Tibial nerve (tissue), 4 donors: ENCODE measurements around the gene WDR83. TPM values are rescaled to one million over a fixed set of nuclear protein-coding genes. Genes with fewer than 3 reads are reported as not detected.
A peak's percentile ranks its signal among the peaks of the same experiment; 100 is the strongest.
"Not testable (repeated sequence)": the region's sequence is repeated elsewhere in the genome, so short reads cannot be mapped to it uniquely, and the experiment has no call there.

Source experiments
- DNase-seq, 2 donors: peaks; one replicate each; pipeline ENCODE4 v3.0.0-alpha.2; 2019; ENCODE audit warnings: low spot score in 2 of 2
- H3K27ac ChIP-seq, 4 donors: fragments of 200-600 bp; sonication (generic) in 3 of 4; one replicate each; pipeline ENCODE4 v1.5.1; 2017 to 2019; ENCODE audit warnings: mild to moderate bottlenecking in 1 of 4
- H3K27me3 ChIP-seq, 2 donors: fragments of 200-600 bp; sonication (generic) in 1 of 2; one replicate each; pipeline versions ENCODE4 v1.5.1 to v1.6.0; 2017 to 2019
- H3K36me3 ChIP-seq, 3 donors: fragments of 200-600 bp; sonication (generic); one replicate each; pipeline ENCODE4 v1.5.1; 2018 to 2019
- H3K4me1 ChIP-seq, 4 donors: fragments of 200-600 bp; sonication (generic) in 3 of 4; one replicate each; pipeline ENCODE4 v1.5.1; 2017 to 2019
- H3K4me3 ChIP-seq, 4 donors: fragments of 200-600 bp; sonication (generic) in 3 of 4; one replicate each; pipeline ENCODE4 v1.5.1; 2017 to 2019; ENCODE audit warnings: mild to moderate bottlenecking in 1 of 4, moderate library complexity in 1 of 4
- H3K9me3 ChIP-seq, 4 donors: fragments of 200-600 bp; sonication (generic) in 3 of 4; one replicate each; pipeline ENCODE4 v1.5.1; 2017 to 2019
- CTCF ChIP-seq, 5 experiments: fragments of 200-600 bp in 3 of 5; fragments of 450-650 bp in 2 of 5; sonication (generic) in 3 of 5; IDR thresholded peaks; one replicate each; pipeline ENCODE4 v1.5.1; 2016 to 2019; ENCODE audit warnings: antibody characterized with exemption in 5 of 5, mild to moderate bottlenecking in 3 of 5, moderate library complexity in 2 of 5
- EP300 ChIP-seq, 2 donors: sonication (generic); formaldehyde crosslinking; IDR thresholded peaks; one replicate each; pipeline ENCODE4 v1.6.1; 2017; ENCODE audit warnings: antibody characterized with exemption in 2 of 2, mild to moderate bottlenecking in 1 of 2
- POLR2A ChIP-seq, 2 donors: fragments of 450-650 bp; IDR thresholded peaks; one replicate each; pipeline ENCODE4 v1.6.1; 2017; ENCODE audit warnings: antibody characterized with exemption in 2 of 2, mild to moderate bottlenecking in 2 of 2, moderate library complexity in 2 of 2
- WGBS, 2 donors: methylation state at CpG; one replicate each; pipeline ENCODE4 v1.1.5; 2018; 5-methylcytosine and 5-hydroxymethylcytosine counted together
- total RNA-seq, 4 donors: library from RNA; depleted of rRNA; stranded (reverse); fragments of >200 nt; gene quantifications; one replicate each; pipeline ENCODE4 v1.1.0, GENCODE V29; 2016

Gene WDR83
- total RNA-seq, 4 donors from 2014 or later, result 7.9 to 19.8 (median 16.8) TPM

DNA sequence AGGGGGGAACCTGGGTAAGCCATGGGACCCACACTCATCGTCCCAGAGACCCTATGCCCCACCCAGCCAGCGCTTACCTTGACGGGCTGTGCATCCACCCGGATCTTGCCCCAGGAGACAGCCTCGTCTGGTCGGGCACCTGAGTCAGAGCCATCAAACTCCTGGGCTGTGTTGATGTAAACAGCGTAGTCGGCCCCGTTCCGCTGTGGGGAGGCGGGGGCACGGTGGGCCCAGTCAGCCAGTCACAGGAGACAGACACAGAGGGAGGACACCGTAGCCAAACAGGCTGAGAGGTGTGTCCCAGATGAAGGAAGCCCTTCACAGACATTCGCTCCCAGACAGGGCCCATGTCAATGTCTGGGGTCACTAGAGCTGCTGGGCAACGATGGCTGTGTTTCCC lies 9.3 kb downstream of the WDR83 start:
- Histone ChIP-seq H3K4me3 (no peak overlapping the region), H3K27me3 (no peaks in the 10 kb centered on the region), H3K36me3 (peaks cover 10 to 87% (median 10%) of the 10 kb centered on the region in 3 donors), H3K9me3 (no peaks in the 10 kb centered on the region), H3K27ac (no peak overlapping the region), H3K4me1 (peaks cover 0 to 30% (median 2%) of the 10 kb centered on the region in 4 donors)
- TF ChIP-seq POLR2A (IDR thresholded peaks at IDR 0.05), result no peak
- WGBS, 2 donors, result 88 to 95% methylated on average over 10 to 13 of the region's 15 CpGs
- DNase-seq, result no peak

- Histone ChIP-seq H3K9me3 (no peaks in the 10 kb centered on the region), H3K27me3 (no peaks in the 10 kb centered on the region), H3K4me1 (peaks cover 0 to 28% (median 2%) of the 10 kb centered on the region in 4 donors), H3K36me3 (peaks cover 10 to 86% (median 10%) of the 10 kb centered on the region in 3 donors), H3K4me3 (no peak overlapping the region), H3K27ac (no peak overlapping the region)
- TF ChIP-seq EP300 (IDR thresholded peaks at IDR 0.05), result no peak
- TF ChIP-seq CTCF (IDR thresholded peaks at IDR 0.05), result peak; percentile 76 to 86 (median 79)
- TF ChIP-seq POLR2A (IDR thresholded peaks at IDR 0.05), result no peak
- WGBS, 2 donors, result 8 to 27% methylated on average over 4 of the region's 4 CpGs
- DNase-seq, result peak; percentile 70 to 88
These were observed 9.8 kb downstream of the WDR83 start for GRCh38 chr19:12676384-12676792.

DNA sequence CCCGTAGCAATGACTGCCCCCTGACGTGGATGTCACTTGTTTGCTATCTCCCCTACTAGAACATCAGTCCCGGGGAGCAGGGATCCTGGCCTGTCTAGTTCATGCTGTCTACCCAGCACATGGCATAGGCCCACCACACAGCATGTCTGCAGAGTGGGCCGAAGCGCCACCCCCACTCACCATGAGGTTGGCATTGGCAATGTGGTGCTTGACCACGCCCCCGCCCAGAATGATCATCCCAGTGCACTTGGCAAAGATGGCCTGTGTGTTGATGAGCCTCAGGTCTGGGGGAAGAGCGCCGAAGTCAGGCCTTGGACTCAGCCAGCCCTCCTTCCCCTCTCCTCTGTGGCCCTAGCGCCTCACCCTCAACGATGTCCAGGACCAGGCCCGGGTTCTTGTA lies 10.3 kb downstream of the WDR83 start:
- Histone ChIP-seq H3K27ac (no peak overlapping the region), H3K36me3 (peaks cover 10 to 82% (median 10%) of the 10 kb centered on the region in 3 donors), H3K4me3 (no peak overlapping the region), H3K4me1 (peaks cover 0 to 28% (median 2%) of the 10 kb centered on the region in 4 donors), H3K9me3 (no peaks in the 10 kb centered on the region), H3K27me3 (no peaks in the 10 kb centered on the region)
- 85 to 88% methylated on average over 10 to 11 of the region's 12 CpGs for WGBS, 2 donors
- no peak for DNase-seq
- TF ChIP-seq CTCF (IDR thresholded peaks at IDR 0.05), result no peak
- no peak for TF ChIP-seq EP300 (IDR thresholded peaks at IDR 0.05)
- no peak for TF ChIP-seq POLR2A (IDR thresholded peaks at IDR 0.05)

GRCh38 chr19:12678039-12678438 lies 11.4 kb downstream of the WDR83 start:
- not testable (repeated sequence) for H3K4me3 ChIP-seq, H3K27ac ChIP-seq, DNase-seq, H3K9me3 ChIP-seq, H3K27me3 ChIP-seq
- H3K4me1 ChIP-seq, result peaks cover 0 to 32% (median 4%) of the 10 kb centered on the region in 4 donors
- WGBS, 2 donors, result 88 to 93% methylated on average over 5 of the region's 5 CpGs
- H3K36me3 ChIP-seq, result peaks cover 10 to 71% (median 10%) of the 10 kb centered on the region in 3 donors

DNA sequence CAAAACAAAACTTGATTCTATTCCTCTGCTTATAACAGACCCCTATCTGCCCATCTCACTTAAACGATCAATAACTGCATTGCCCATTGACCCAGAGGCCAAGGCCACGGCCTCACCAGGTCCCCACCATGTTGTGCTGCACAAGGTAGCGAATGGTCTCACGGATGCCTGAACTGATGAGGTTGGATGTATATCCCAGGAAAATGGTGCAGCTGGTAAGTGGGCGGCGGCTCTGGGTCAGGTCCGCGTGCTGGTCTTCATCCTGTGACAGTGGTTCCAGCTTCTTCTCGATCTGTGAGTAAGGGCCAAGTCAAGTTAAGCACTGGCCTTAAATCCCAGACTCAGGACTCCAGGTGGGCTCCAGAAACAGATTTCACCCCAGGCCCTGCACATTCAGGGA lies 13.4 kb downstream of the WDR83 start:
- Histone ChIP-seq H3K4me1 (peaks cover 0 to 32% (median 4%) of the 10 kb centered on the region in 4 donors), H3K27ac (no peak overlapping the region), H3K4me3 (no peak overlapping the region), H3K9me3 (no peaks in the 10 kb centered on the region), H3K36me3 (peaks cover 5 to 51% (median 7%) of the 10 kb centered on the region in 3 donors), H3K27me3 (no peaks in the 10 kb centered on the region)
- WGBS, 2 donors, result 91 to 94% methylated on average over 9 of the region's 9 CpGs
- TF ChIP-seq CTCF (IDR thresholded peaks at IDR 0.05), result no peak
- no peak for TF ChIP-seq EP300 (IDR thresholded peaks at IDR 0.05)
- no peak for TF ChIP-seq POLR2A (IDR thresholded peaks at IDR 0.05)
- DNase-seq, result no peak

- Histone ChIP-seq H3K36me3 (peaks cover 5 to 38% (median 7%) of the 10 kb centered on the region in 3 donors), H3K27me3 (no peaks in the 10 kb centered on the region), H3K4me1 (peaks cover 0 to 30% (median 4%) of the 10 kb centered on the region in 4 donors), H3K9me3 (no peaks in the 10 kb centered on the region), H3K27ac (peak within 1 kb of the TSS; percentile 86 to 99 (median 96)), H3K4me3 (peak within 1 kb of the TSS; percentile 73 to 99 (median 95))
- peak; percentile 85 to 95 for DNase-seq
- WGBS, 2 donors, result 0 to 1% methylated on average over 38 to 68 of the region's 68 CpGs
- TF ChIP-seq EP300 (IDR thresholded peaks at IDR 0.05) (peak; percentile 82 to 89), CTCF (IDR thresholded peaks at IDR 0.05) (peak in 2 of 5 experiments; percentile 15 to 34), POLR2A (IDR thresholded peaks at IDR 0.05) (peak; percentile 19 to 35)
These were observed 14.7 kb downstream of the WDR83 start, which contains the start of gene DHPS for GRCh38 chr19:12681074-12681987. Gene DHPS (minus strand): TSS chr19:12681880. CDS start chr19:12681766, 114 bp downstream.
